ENCODE measurements around the gene EGFR. TPM values are rescaled to one million over a fixed set of nuclear protein-coding genes. Genes with fewer than 3 reads are reported as not detected.

EGFR gene
- total and polyA plus RNA-seq, 2 donors (not counting 3 experiments of a cell fraction or from before 2014, with no cell fraction given) = 1.5 to 4.1 TPM

DNA sequence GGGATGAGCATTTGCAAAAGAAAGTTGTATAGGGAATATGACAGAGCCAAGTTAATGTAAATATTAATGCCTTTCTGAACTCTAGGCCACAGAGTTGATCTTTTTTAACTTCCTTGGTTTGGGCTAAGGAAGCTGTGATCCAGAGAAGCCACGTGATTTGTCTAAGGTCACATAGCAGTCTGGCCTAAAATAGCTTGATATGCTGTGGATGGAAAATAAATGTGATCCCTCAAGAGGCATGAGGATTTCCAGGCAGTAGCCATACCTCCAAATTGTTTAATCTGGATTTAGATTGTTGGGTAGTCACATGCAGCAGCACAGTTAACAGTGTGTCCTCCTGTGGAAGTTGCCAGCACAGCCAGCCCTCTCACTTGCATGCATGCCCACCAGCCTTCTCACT is 180.6 kb downstream of the EGFR start:
- no peak for FAIRE-seq
- Histone ChIP-seq H3K4me1 (ENCODE audit: control insufficient read depth, extremely low read depth, insufficient read depth, low read length) (peaks cover 14% of the 10 kb centered on the region), H3K9me3 (replicated peaks; ENCODE audit: control insufficient read depth, insufficient read depth, low read length) (no peaks in the 10 kb centered on the region), H3K27ac (ENCODE audit: insufficient read depth, low read depth, low read length) (no peak overlapping the region), H3K9me1 (replicated peaks; ENCODE audit: control insufficient read depth, extremely low read depth, insufficient read depth, low read length) (no peaks in the 10 kb centered on the region), H2AFZ (ENCODE audit: low read depth, low read length) (no peak overlapping the region), H4K20me1 (replicated peaks; ENCODE audit: control insufficient read depth, extremely low read depth, insufficient read depth, low read length) (no peaks in the 10 kb centered on the region), H3K79me2 (ENCODE audit: control insufficient read depth, insufficient read depth, low read length) (no peaks in the 10 kb centered on the region), H3K4me2 (ENCODE audit: insufficient read depth, low read length) (no peak overlapping the region), H3K27me3 (ENCODE audit: control insufficient read depth in 2 of 2, insufficient read depth in 2 of 2, low read length in 2 of 2) (no peaks in the 10 kb centered on the region), H3K9ac (replicated peaks; ENCODE audit: extremely low read depth, insufficient read depth, low read length) (no peak overlapping the region), H3K36me3 (ENCODE audit: control insufficient read depth in 2 of 2, extremely low read depth in 1 of 2, insufficient read depth in 2 of 2, low read length in 2 of 2) (peaks cover 0 to 2% of the 10 kb centered on the region in 2 experiments), H3K4me3 (replicated peaks in 1 of 3; ENCODE audit: insufficient read depth in 1 of 3, low read depth in 1 of 3, low read length in 3 of 3) (no peak overlapping the region)
- TF ChIP-seq EZH2 (IDR thresholded peaks at IDR 0.05; ENCODE audit: borderline replicate concordance, low read depth, low read length, severe bottlenecking) (no peak), FOS (IDR thresholded peaks at IDR 0.05; ENCODE audit: borderline replicate concordance, insufficient read depth, low read length) (no peak), GATA2 (IDR thresholded peaks at IDR 0.05; ENCODE audit: insufficient read depth, insufficient read length, low read depth, low read length) (no peak), POLR2AphosphoS5 (IDR thresholded peaks at IDR 0.05; ENCODE audit: insufficient read depth, low read depth, low read length) (no peak), JUN (IDR thresholded peaks at IDR 0.05; ENCODE audit: borderline replicate concordance, insufficient read depth, insufficient read length, low read depth) (no peak), POLR2A (IDR thresholded peaks at IDR 0.05; ENCODE audit: low read depth, low read length) (no peak), MYC (IDR thresholded peaks at IDR 0.05; ENCODE audit: low read depth, low read length) (no peak)
- TF ChIP-seq, protein P1, sequence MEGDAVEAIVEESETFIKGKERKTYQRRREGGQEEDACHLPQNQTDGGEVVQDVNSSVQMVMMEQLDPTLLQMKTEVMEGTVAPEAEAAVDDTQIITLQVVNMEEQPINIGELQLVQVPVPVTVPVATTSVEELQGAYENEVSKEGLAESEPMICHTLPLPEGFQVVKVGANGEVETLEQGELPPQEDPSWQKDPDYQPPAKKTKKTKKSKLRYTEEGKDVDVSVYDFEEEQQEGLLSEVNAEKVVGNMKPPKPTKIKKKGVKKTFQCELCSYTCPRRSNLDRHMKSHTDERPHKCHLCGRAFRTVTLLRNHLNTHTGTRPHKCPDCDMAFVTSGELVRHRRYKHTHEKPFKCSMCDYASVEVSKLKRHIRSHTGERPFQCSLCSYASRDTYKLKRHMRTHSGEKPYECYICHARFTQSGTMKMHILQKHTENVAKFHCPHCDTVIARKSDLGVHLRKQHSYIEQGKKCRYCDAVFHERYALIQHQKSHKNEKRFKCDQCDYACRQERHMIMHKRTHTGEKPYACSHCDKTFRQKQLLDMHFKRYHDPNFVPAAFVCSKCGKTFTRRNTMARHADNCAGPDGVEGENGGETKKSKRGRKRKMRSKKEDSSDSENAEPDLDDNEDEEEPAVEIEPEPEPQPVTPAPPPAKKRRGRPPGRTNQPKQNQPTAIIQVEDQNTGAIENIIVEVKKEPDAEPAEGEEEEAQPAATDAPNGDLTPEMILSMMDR (IDR thresholded peaks at IDR 0.05; ENCODE audit: extremely low read depth in 1 of 2, insufficient read depth in 1 of 2, low read depth in 1 of 2, low read length in 2 of 2) = no peak
- TF ChIP-seq, protein P2, sequence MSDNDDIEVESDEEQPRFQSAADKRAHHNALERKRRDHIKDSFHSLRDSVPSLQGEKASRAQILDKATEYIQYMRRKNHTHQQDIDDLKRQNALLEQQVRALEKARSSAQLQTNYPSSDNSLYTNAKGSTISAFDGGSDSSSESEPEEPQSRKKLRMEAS (IDR thresholded peaks at IDR 0.05; ENCODE audit: insufficient read depth, insufficient read length) = no peak
- dilution Hi-C loops (cut with MboI; ENCODE audit: extremely low pct_ligation_motif_present, low sequenced_read_pairs) = no loop called here
- ChIA-PET CTCF (no interaction called here), POLR2A (no interaction called here)
- no TSS peak for BruUV-seq (replicated peaks)
- intact Hi-C loops (cut with micrococcal nuclease) = loop anchor here (10.0 kb wide), 1 partner anchor 165 kb away; the partner anchor contains the start of gene LANCL2
- DNase-seq (ENCODE audit: low read depth, low spot score) = no peak

Data from endothelial cell of umbilical vein (primary cell).